Measurements from ENCODE around the gene PRKCE. TPM values are rescaled to one million over a fixed set of nuclear protein-coding genes. Genes with fewer than 3 reads are reported as not detected.

Gene PRKCE
- total RNA-seq, 2 experiments from 2014 or later: 17.0 to 42.1 TPM

DNA sequence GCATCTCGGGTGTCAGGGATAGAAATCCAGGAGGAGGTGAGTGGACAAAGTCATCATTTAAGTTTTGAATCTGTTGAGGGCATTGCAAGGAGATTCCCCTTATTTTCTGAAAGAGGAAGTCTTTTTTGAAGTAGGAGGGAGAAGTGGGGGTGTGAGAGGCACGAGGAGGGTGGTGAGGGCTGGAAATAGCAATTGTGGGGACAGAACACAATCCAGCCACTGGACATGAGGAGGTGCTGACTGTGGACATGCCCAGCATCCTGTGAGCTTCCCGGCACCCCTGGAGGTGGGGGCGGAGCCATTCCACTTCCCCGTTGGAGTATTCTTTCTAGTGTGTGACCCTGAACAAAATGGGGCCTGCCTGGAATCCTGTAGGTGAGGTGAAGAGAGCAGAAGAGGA lies 335.0 kb downstream of the PRKCE start:
- H3K4me3 ChIP-seq (ENCODE audit: low read depth, low read length, poor library complexity, severe bottlenecking): no peak overlapping the region
- H2AFZ ChIP-seq (ENCODE audit: low read length): no peak overlapping the region
- intact Hi-C loops (cut with micrococcal nuclease; ENCODE audit: unreplicated experiment): no loop called here
- ChIA-PET POLR2A (no interaction called here), CTCF (ENCODE audit: unreplicated experiment) (no interaction called here)
- no peak for DNase-seq (ENCODE audit: low spot score)
- H3K79me2 ChIP-seq (ENCODE audit: insufficient read depth, low read depth, low read length): no peaks in the 10 kb centered on the region
- no peaks in the 10 kb centered on the region for H4K20me1 ChIP-seq (ENCODE audit: insufficient read depth, low read length)
- no peaks in the 10 kb centered on the region for H3K9me2 ChIP-seq (ENCODE audit: insufficient read depth, low read length)
- BruUV-seq (replicated peaks): no TSS peak
- H3K9me3 ChIP-seq (ENCODE audit: low read length): no peaks in the 10 kb centered on the region
- no peaks in the 10 kb centered on the region for H3K4me1 ChIP-seq (ENCODE audit: insufficient read depth, low read length, poor library complexity, severe bottlenecking)
- no peaks in the 10 kb centered on the region for H3K36me3 ChIP-seq (ENCODE audit: insufficient read depth, low read length)
- TF ChIP-seq EZH2phosphoT487 (IDR thresholded peaks at IDR 0.05; ENCODE audit: borderline replicate concordance, low read depth, low read length): no peak
- TF ChIP-seq, protein P1, sequence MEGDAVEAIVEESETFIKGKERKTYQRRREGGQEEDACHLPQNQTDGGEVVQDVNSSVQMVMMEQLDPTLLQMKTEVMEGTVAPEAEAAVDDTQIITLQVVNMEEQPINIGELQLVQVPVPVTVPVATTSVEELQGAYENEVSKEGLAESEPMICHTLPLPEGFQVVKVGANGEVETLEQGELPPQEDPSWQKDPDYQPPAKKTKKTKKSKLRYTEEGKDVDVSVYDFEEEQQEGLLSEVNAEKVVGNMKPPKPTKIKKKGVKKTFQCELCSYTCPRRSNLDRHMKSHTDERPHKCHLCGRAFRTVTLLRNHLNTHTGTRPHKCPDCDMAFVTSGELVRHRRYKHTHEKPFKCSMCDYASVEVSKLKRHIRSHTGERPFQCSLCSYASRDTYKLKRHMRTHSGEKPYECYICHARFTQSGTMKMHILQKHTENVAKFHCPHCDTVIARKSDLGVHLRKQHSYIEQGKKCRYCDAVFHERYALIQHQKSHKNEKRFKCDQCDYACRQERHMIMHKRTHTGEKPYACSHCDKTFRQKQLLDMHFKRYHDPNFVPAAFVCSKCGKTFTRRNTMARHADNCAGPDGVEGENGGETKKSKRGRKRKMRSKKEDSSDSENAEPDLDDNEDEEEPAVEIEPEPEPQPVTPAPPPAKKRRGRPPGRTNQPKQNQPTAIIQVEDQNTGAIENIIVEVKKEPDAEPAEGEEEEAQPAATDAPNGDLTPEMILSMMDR (conservative IDR thresholded peaks at IDR 0.05; ENCODE audit: low read length): no peak
- H3K4me2 ChIP-seq (ENCODE audit: low read length): no peak overlapping the region
- H3K27ac ChIP-seq (ENCODE audit: low read depth, low read length, poor library complexity, severe bottlenecking): no peak overlapping the region

GRCh38 chr2:45987856-45988255 lies 336.4 kb downstream of the PRKCE start:
- Histone ChIP-seq H2AFZ (ENCODE audit: low read length) (no peak overlapping the region), H3K36me3 (ENCODE audit: insufficient read depth, low read length) (no peaks in the 10 kb centered on the region), H3K79me2 (ENCODE audit: insufficient read depth, low read depth, low read length) (no peaks in the 10 kb centered on the region), H3K27ac (ENCODE audit: low read depth, low read length, poor library complexity, severe bottlenecking) (no peak overlapping the region), H4K20me1 (ENCODE audit: insufficient read depth, low read length) (no peaks in the 10 kb centered on the region), H3K9me2 (ENCODE audit: insufficient read depth, low read length) (no peaks in the 10 kb centered on the region), H3K9me3 (ENCODE audit: low read length) (no peaks in the 10 kb centered on the region), H3K4me1 (ENCODE audit: insufficient read depth, low read length, poor library complexity, severe bottlenecking) (no peaks in the 10 kb centered on the region), H3K4me2 (ENCODE audit: low read length) (no peak overlapping the region), H3K4me3 (ENCODE audit: low read depth, low read length, poor library complexity, severe bottlenecking) (no peak overlapping the region)
- intact Hi-C loops (cut with micrococcal nuclease; ENCODE audit: unreplicated experiment): no loop called here
- ChIA-PET POLR2A (no interaction called here), CTCF (ENCODE audit: unreplicated experiment) (no interaction called here)
- DNase-seq (ENCODE audit: low spot score): no peak
- BruUV-seq (replicated peaks): no TSS peak
- TF ChIP-seq, protein P1 (conservative IDR thresholded peaks at IDR 0.05; ENCODE audit: low read length): no peak
- TF ChIP-seq EZH2phosphoT487 (IDR thresholded peaks at IDR 0.05; ENCODE audit: borderline replicate concordance, low read depth, low read length): no peak

DNA sequence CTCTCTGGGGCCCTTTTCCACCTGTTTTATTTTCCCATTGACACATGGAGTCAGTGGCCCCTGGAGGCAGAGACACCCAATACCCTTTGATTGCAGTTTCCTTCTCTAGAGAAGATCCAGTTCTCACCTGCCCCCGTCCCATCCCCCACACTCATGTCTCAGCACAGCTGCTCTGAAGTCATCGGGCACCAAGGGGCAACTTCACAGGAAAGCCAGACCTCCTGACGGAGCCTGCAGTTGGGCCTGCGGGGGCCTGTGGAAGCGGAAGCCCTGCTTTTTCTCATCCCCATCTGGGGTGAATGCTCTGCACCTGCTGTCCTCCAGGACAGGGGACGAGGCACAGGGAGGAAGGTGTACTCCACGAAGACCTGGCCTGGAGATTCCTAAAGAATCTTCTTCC lies 337.4 kb downstream of the PRKCE start:
- no peak overlapping the region for H2AFZ ChIP-seq (ENCODE audit: low read length)
- no peak overlapping the region for H3K4me3 ChIP-seq (ENCODE audit: low read depth, low read length, poor library complexity, severe bottlenecking)
- CTCF ChIA-PET (ENCODE audit: unreplicated experiment): no interaction called here
- H3K79me2 ChIP-seq (ENCODE audit: insufficient read depth, low read depth, low read length): no peaks in the 10 kb centered on the region
- H3K27ac ChIP-seq (ENCODE audit: low read depth, low read length, poor library complexity, severe bottlenecking): no peak overlapping the region
- H4K20me1 ChIP-seq (ENCODE audit: insufficient read depth, low read length): no peaks in the 10 kb centered on the region
- no peaks in the 10 kb centered on the region for H3K9me2 ChIP-seq (ENCODE audit: insufficient read depth, low read length)
- H3K4me2 ChIP-seq (ENCODE audit: low read length): no peak overlapping the region
- POLR2A ChIA-PET: no interaction called here
- no peaks in the 10 kb centered on the region for H3K4me1 ChIP-seq (ENCODE audit: insufficient read depth, low read length, poor library complexity, severe bottlenecking)
- no peaks in the 10 kb centered on the region for H3K9me3 ChIP-seq (ENCODE audit: low read length)
- intact Hi-C loops (cut with micrococcal nuclease; ENCODE audit: unreplicated experiment): no loop called here
- BruUV-seq (replicated peaks): no TSS peak
- TF ChIP-seq, protein P1 (conservative IDR thresholded peaks at IDR 0.05; ENCODE audit: low read length): no peak
- no peak for TF ChIP-seq EZH2phosphoT487 (IDR thresholded peaks at IDR 0.05; ENCODE audit: borderline replicate concordance, low read depth, low read length)
- no peak for DNase-seq (ENCODE audit: low spot score)
- H3K36me3 ChIP-seq (ENCODE audit: insufficient read depth, low read length): no peaks in the 10 kb centered on the region

Measured in OCI-LY7 (cell line).